ENCODE data around the gene APOC3.
"Not testable (repeated sequence)": the region's sequence is repeated elsewhere in the genome, so short reads cannot be mapped to it uniquely, and the experiment has no call there.

APOC3 gene

GRCh38 chr11:116792869-116793771 is 36.6 kb upstream of the APOC3 start:
- DNase-seq (ENCODE audit: low read depth): no peak
- H3K4me3 ChIP-seq (ENCODE audit: low read depth, low read length): no peak overlapping the region
- no peak for TF ChIP-seq CTCF (IDR thresholded peaks at IDR 0.05; ENCODE audit: insufficient read depth, low read depth, low read length, missing control alignments)

- TF ChIP-seq CTCF (IDR thresholded peaks at IDR 0.05; ENCODE audit: insufficient read depth, low read depth, low read length, missing control alignments): no peak
- no peak for DNase-seq (ENCODE audit: low read depth)
- H3K4me3 ChIP-seq (ENCODE audit: low read depth, low read length): no peak overlapping the region
Observed at GRCh38 chr11:116793772-116794097, 36.0 kb upstream of the APOC3 start.

DNA sequence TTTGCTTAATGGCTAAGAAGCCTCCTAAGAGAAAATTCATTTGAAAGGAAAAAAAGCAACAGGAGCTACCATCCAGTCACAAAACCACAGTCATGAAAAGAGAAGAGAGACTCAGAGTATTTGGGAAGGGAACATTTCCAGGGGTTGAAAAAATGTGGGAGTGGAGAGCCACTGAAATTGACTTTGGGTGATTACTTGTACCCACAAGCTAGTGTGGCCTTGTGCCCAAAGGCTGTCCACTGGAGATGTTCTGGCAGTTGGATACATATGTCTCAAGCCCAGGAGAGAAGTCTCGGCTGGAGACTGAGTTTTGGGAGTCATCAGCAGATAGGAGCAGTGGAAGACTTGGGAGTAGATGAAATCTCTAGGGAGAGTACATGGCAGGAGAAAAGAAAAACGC is 34.9 kb upstream of the APOC3 start:
- no peak for DNase-seq (ENCODE audit: low read depth)
- H3K4me3 ChIP-seq (ENCODE audit: low read depth, low read length): no peak overlapping the region
- no peak for TF ChIP-seq CTCF (IDR thresholded peaks at IDR 0.05; ENCODE audit: insufficient read depth, low read depth, low read length, missing control alignments)

- H3K4me3 ChIP-seq (ENCODE audit: low read depth, low read length): no peak overlapping the region
- DNase-seq (ENCODE audit: low read depth): no peak
- TF ChIP-seq CTCF (IDR thresholded peaks at IDR 0.05; ENCODE audit: insufficient read depth, low read depth, low read length, missing control alignments): no peak
Observed at GRCh38 chr11:116796548-116796947, 33.2 kb upstream of the APOC3 start.

- no peak for DNase-seq (ENCODE audit: low read depth)
- no peak overlapping the region for H3K4me3 ChIP-seq (ENCODE audit: low read depth, low read length)
- no peak for TF ChIP-seq CTCF (IDR thresholded peaks at IDR 0.05; ENCODE audit: insufficient read depth, low read depth, low read length, missing control alignments)
Observed at GRCh38 chr11:116797816-116798215, 31.9 kb upstream of the APOC3 start.

DNA sequence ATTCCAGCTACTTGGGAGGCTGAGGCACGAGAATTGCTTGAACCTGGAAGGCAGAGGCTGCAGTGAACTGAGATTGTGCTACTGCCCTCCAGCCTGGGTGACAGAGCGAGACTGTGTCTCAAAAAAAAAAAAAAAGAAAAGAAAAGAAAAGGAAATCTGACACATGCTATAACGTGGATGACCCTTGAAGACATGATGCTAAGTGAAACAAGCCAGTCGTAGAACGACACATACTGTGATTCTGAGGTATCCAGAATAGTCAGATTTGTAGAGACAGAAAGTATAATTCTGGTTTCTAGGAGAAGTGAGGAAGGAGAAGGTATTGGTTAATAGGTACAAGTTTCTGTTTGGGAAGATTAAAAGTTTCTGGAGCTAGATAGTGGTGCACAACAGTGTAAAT is 31.3 kb upstream of the APOC3 start:
- no peak overlapping the region for H3K4me3 ChIP-seq (ENCODE audit: low read depth, low read length)
- no peak for DNase-seq (ENCODE audit: low read depth)
- TF ChIP-seq CTCF (IDR thresholded peaks at IDR 0.05; ENCODE audit: insufficient read depth, low read depth, low read length, missing control alignments): no peak

GRCh38 chr11:116800610-116801009 is 29.1 kb upstream of the APOC3 start:
- DNase-seq (ENCODE audit: low read depth): no peak
- no peak overlapping the region for H3K4me3 ChIP-seq (ENCODE audit: low read depth, low read length)
- no peak for TF ChIP-seq CTCF (IDR thresholded peaks at IDR 0.05; ENCODE audit: insufficient read depth, low read depth, low read length, missing control alignments)

GRCh38 chr11:116801662-116802061 is 28.0 kb upstream of the APOC3 start:
- not testable (repeated sequence) for H3K4me3 ChIP-seq (ENCODE audit: low read depth, low read length); DNase-seq (ENCODE audit: low read depth)

All from GM12865 (cell line).